Measurements from ENCODE around the gene WDR49.

The WDR49 gene

GRCh38 chr3:167575000-167575600, 78.6 kb downstream of the WDR49 start:
- no peak for DNase-seq
- H3K9me3 Mint-ChIP-seq = no peaks in the 10 kb centered on the region
- no peak overlapping the region for H3K4me3 Mint-ChIP-seq
- no peaks in the 10 kb centered on the region for H3K4me1 Mint-ChIP-seq (ENCODE audit: low read depth)
- H3K36me3 Mint-ChIP-seq (ENCODE audit: low read depth) = no peaks in the 10 kb centered on the region
- H3K27ac Mint-ChIP-seq = no peak overlapping the region
- no peaks in the 10 kb centered on the region for H3K27me3 Mint-ChIP-seq

- H3K9me3 Mint-ChIP-seq = no peaks in the 10 kb centered on the region
- no peaks in the 10 kb centered on the region for H3K4me1 Mint-ChIP-seq (ENCODE audit: low read depth)
- no peak for DNase-seq
- no peak overlapping the region for H3K4me3 Mint-ChIP-seq
- H3K27me3 Mint-ChIP-seq = no peaks in the 10 kb centered on the region
- no peaks in the 10 kb centered on the region for H3K36me3 Mint-ChIP-seq (ENCODE audit: low read depth)
- H3K27ac Mint-ChIP-seq = no peak overlapping the region
Measured at GRCh38 chr3:167572991-167573390, 80.8 kb downstream of the WDR49 start.

- no peaks in the 10 kb centered on the region for H3K4me1 Mint-ChIP-seq (ENCODE audit: low read depth)
- H3K27ac Mint-ChIP-seq = no peak overlapping the region
- DNase-seq = no peak
- H3K27me3 Mint-ChIP-seq = no peaks in the 10 kb centered on the region
- no peaks in the 10 kb centered on the region for H3K9me3 Mint-ChIP-seq
- H3K36me3 Mint-ChIP-seq (ENCODE audit: low read depth) = no peaks in the 10 kb centered on the region
- H3K4me3 Mint-ChIP-seq = no peak overlapping the region
Measured at GRCh38 chr3:167568634-167569033, 85.1 kb downstream of the WDR49 start.

GRCh38 chr3:167565489-167565888, 88.3 kb downstream of the WDR49 start:
- Mint-ChIP-seq H3K27me3 (no peaks in the 10 kb centered on the region), H3K4me1 (ENCODE audit: low read depth) (no peaks in the 10 kb centered on the region), H3K9me3 (no peaks in the 10 kb centered on the region), H3K4me3 (no peak overlapping the region), H3K36me3 (ENCODE audit: low read depth) (no peaks in the 10 kb centered on the region), H3K27ac (no peak overlapping the region)
- no peak for DNase-seq

- no peak for DNase-seq
- no peaks in the 10 kb centered on the region for H3K9me3 Mint-ChIP-seq
- H3K4me3 Mint-ChIP-seq = no peak overlapping the region
- no peaks in the 10 kb centered on the region for H3K27me3 Mint-ChIP-seq
- no peaks in the 10 kb centered on the region for H3K4me1 Mint-ChIP-seq (ENCODE audit: low read depth)
- no peaks in the 10 kb centered on the region for H3K36me3 Mint-ChIP-seq (ENCODE audit: low read depth)
- H3K27ac Mint-ChIP-seq = no peak overlapping the region
Measured at GRCh38 chr3:167564612-167565011, 89.1 kb downstream of the WDR49 start.

- Mint-ChIP-seq H3K27me3 (no peaks in the 10 kb centered on the region), H3K9me3 (no peaks in the 10 kb centered on the region), H3K4me3 (no peak overlapping the region), H3K27ac (no peak overlapping the region), H3K4me1 (ENCODE audit: low read depth) (no peaks in the 10 kb centered on the region), H3K36me3 (ENCODE audit: low read depth) (no peaks in the 10 kb centered on the region)
- no peak for DNase-seq
Measured at GRCh38 chr3:167559924-167560323, 93.8 kb downstream of the WDR49 start.

GRCh38 chr3:167554898-167555297, 98.8 kb downstream of the WDR49 start:
- no peak overlapping the region for H3K27ac Mint-ChIP-seq
- H3K36me3 Mint-ChIP-seq (ENCODE audit: low read depth) = no peaks in the 10 kb centered on the region
- H3K27me3 Mint-ChIP-seq = no peaks in the 10 kb centered on the region
- H3K9me3 Mint-ChIP-seq = no peaks in the 10 kb centered on the region
- H3K4me3 Mint-ChIP-seq = no peak overlapping the region
- no peaks in the 10 kb centered on the region for H3K4me1 Mint-ChIP-seq (ENCODE audit: low read depth)
- no peak for DNase-seq

- no peak for DNase-seq
- Mint-ChIP-seq H3K36me3 (ENCODE audit: low read depth) (no peaks in the 10 kb centered on the region), H3K27ac (no peak overlapping the region), H3K9me3 (peaks cover 18% of the 10 kb centered on the region), H3K27me3 (no peaks in the 10 kb centered on the region), H3K4me3 (no peak overlapping the region), H3K4me1 (ENCODE audit: low read depth) (no peaks in the 10 kb centered on the region)
Measured at GRCh38 chr3:167538081-167538480, 115.7 kb downstream of the WDR49 start.

GRCh38 chr3:167521006-167521355, 132.8 kb downstream of the WDR49 start:
- Mint-ChIP-seq H3K36me3 (ENCODE audit: low read depth) (no peaks in the 10 kb centered on the region), H3K27ac (no peak overlapping the region), H3K27me3 (no peaks in the 10 kb centered on the region), H3K9me3 (no peaks in the 10 kb centered on the region), H3K4me3 (no peak overlapping the region), H3K4me1 (ENCODE audit: low read depth) (no peaks in the 10 kb centered on the region)
- DNase-seq = no peak

GRCh38 chr3:167520266-167521005, 133.3 kb downstream of the WDR49 start:
- Mint-ChIP-seq H3K9me3 (no peaks in the 10 kb centered on the region), H3K4me3 (no peak overlapping the region), H3K27me3 (no peaks in the 10 kb centered on the region), H3K27ac (no peak overlapping the region), H3K4me1 (ENCODE audit: low read depth) (no peaks in the 10 kb centered on the region), H3K36me3 (ENCODE audit: low read depth) (no peaks in the 10 kb centered on the region)
- no peak for DNase-seq

- no peaks in the 10 kb centered on the region for H3K27me3 Mint-ChIP-seq
- no peak for DNase-seq
- H3K4me3 Mint-ChIP-seq = no peak overlapping the region
- no peaks in the 10 kb centered on the region for H3K9me3 Mint-ChIP-seq
- H3K4me1 Mint-ChIP-seq (ENCODE audit: low read depth) = no peaks in the 10 kb centered on the region
- H3K27ac Mint-ChIP-seq = no peak overlapping the region
- no peaks in the 10 kb centered on the region for H3K36me3 Mint-ChIP-seq (ENCODE audit: low read depth)
Measured at GRCh38 chr3:167507954-167508353, 145.8 kb downstream of the WDR49 start.

- Mint-ChIP-seq H3K36me3 (ENCODE audit: low read depth) (no peaks in the 10 kb centered on the region), H3K27me3 (no peaks in the 10 kb centered on the region), H3K4me3 (no peak overlapping the region), H3K27ac (no peak overlapping the region), H3K4me1 (ENCODE audit: low read depth) (no peaks in the 10 kb centered on the region), H3K9me3 (no peaks in the 10 kb centered on the region)
- DNase-seq = no peak
Measured at GRCh38 chr3:167502401-167502800, 151.3 kb downstream of the WDR49 start.

- H3K4me1 Mint-ChIP-seq (ENCODE audit: low read depth) = no peaks in the 10 kb centered on the region
- no peaks in the 10 kb centered on the region for H3K9me3 Mint-ChIP-seq
- DNase-seq = no peak
- H3K27ac Mint-ChIP-seq = no peak overlapping the region
- no peak overlapping the region for H3K4me3 Mint-ChIP-seq
- no peaks in the 10 kb centered on the region for H3K36me3 Mint-ChIP-seq (ENCODE audit: low read depth)
- H3K27me3 Mint-ChIP-seq = no peaks in the 10 kb centered on the region
Measured at GRCh38 chr3:167501941-167502340, 151.8 kb downstream of the WDR49 start.

GRCh38 chr3:167497903-167498302, 155.8 kb downstream of the WDR49 start:
- Mint-ChIP-seq H3K4me3 (no peak overlapping the region), H3K36me3 (ENCODE audit: low read depth) (no peaks in the 10 kb centered on the region), H3K27me3 (no peaks in the 10 kb centered on the region), H3K4me1 (ENCODE audit: low read depth) (no peaks in the 10 kb centered on the region), H3K27ac (no peak overlapping the region), H3K9me3 (no peaks in the 10 kb centered on the region)
- no peak for DNase-seq

- no peak for DNase-seq
- H3K36me3 Mint-ChIP-seq (ENCODE audit: low read depth) = no peaks in the 10 kb centered on the region
- no peak overlapping the region for H3K27ac Mint-ChIP-seq
- no peaks in the 10 kb centered on the region for H3K27me3 Mint-ChIP-seq
- no peaks in the 10 kb centered on the region for H3K9me3 Mint-ChIP-seq
- no peak overlapping the region for H3K4me3 Mint-ChIP-seq
- no peaks in the 10 kb centered on the region for H3K4me1 Mint-ChIP-seq (ENCODE audit: low read depth)
Measured at GRCh38 chr3:167493244-167493643, 160.5 kb downstream of the WDR49 start.

GRCh38 chr3:167491621-167492020, 162.1 kb downstream of the WDR49 start:
- no peak overlapping the region for H3K27ac Mint-ChIP-seq
- H3K27me3 Mint-ChIP-seq = no peaks in the 10 kb centered on the region
- no peaks in the 10 kb centered on the region for H3K9me3 Mint-ChIP-seq
- DNase-seq = no peak
- H3K4me1 Mint-ChIP-seq (ENCODE audit: low read depth) = no peaks in the 10 kb centered on the region
- no peak overlapping the region for H3K4me3 Mint-ChIP-seq
- no peaks in the 10 kb centered on the region for H3K36me3 Mint-ChIP-seq (ENCODE audit: low read depth)
